KBM-7 (cell line): Measurements from ENCODE around the gene ALOX5AP.

ENCODE experiments used
- DNase-seq: peaks from one replicate; pipeline ENCODE4 v3.0.0-alpha.2; 2015
- in situ Hi-C: fragments of 300-500 bp; cut with MboI; formaldehyde crosslinking; loops from 2 replicates; pipeline ENCODE4 v1.14.3; 2020; ENCODE audit warnings: low sequenced_read_pairs, low pct_unique_long_range_greater_than_20kb, mixed read lengths

The ALOX5AP gene

GRCh38 chr13:30789166-30789862 is 54.0 kb downstream of the ALOX5AP start:
- in situ Hi-C loops = no loop called here
- no peak for DNase-seq

GRCh38 chr13:30790592-30790991 is 55.2 kb downstream of the ALOX5AP start:
- in situ Hi-C loops = no loop called here
- DNase-seq = no peak

- no peak for DNase-seq
- in situ Hi-C loops = no loop called here
Measured at GRCh38 chr13:30791354-30792001, 56.1 kb downstream of the ALOX5AP start.

GRCh38 chr13:30792285-30793000 is 57.1 kb downstream of the ALOX5AP start:
- in situ Hi-C loops = no loop called here
- no peak for DNase-seq

- no peak for DNase-seq
- in situ Hi-C loops = no loop called here
Measured at GRCh38 chr13:30796132-30796572, 60.8 kb downstream of the ALOX5AP start.

- DNase-seq = no peak
- in situ Hi-C loops = no loop called here
Measured at GRCh38 chr13:30796631-30797601, 61.6 kb downstream of the ALOX5AP start.

GRCh38 chr13:30797847-30798535 is 62.6 kb downstream of the ALOX5AP start:
- in situ Hi-C loops = no loop called here
- no peak for DNase-seq

- no peak for DNase-seq
- in situ Hi-C loops = no loop called here
Measured at GRCh38 chr13:30798776-30799355, 63.5 kb downstream of the ALOX5AP start.

- DNase-seq = no peak
- in situ Hi-C loops = no loop called here
Measured at GRCh38 chr13:30799356-30799824, 64.0 kb downstream of the ALOX5AP start.

GRCh38 chr13:30800107-30800506 is 64.8 kb downstream of the ALOX5AP start:
- no peak for DNase-seq
- in situ Hi-C loops = no loop called here

GRCh38 chr13:30802501-30802900 is 67.2 kb downstream of the ALOX5AP start:
- in situ Hi-C loops = no loop called here
- DNase-seq = no peak

GRCh38 chr13:30802953-30803478 is 67.7 kb downstream of the ALOX5AP start:
- DNase-seq = peak; percentile 80
- in situ Hi-C loops = no loop called here

- no peak for DNase-seq
- in situ Hi-C loops = no loop called here
Measured at GRCh38 chr13:30803749-30804148, 68.4 kb downstream of the ALOX5AP start.

GRCh38 chr13:30804474-30804873 is 69.1 kb downstream of the ALOX5AP start:
- no peak for DNase-seq
- in situ Hi-C loops = no loop called here

GRCh38 chr13:30805132-30805537 is 69.8 kb downstream of the ALOX5AP start:
- in situ Hi-C loops = no loop called here
- DNase-seq = no peak

GRCh38 chr13:30805603-30806011 is 70.3 kb downstream of the ALOX5AP start:
- DNase-seq = no peak
- in situ Hi-C loops = no loop called here

GRCh38 chr13:30806784-30807183 is 71.4 kb downstream of the ALOX5AP start:
- in situ Hi-C loops = no loop called here
- DNase-seq = no peak

GRCh38 chr13:30807392-30807791 is 72.0 kb downstream of the ALOX5AP start:
- in situ Hi-C loops = no loop called here
- DNase-seq = no peak
